ENCODE measurements around the gene ADPRH. TPM values are rescaled to one million over a fixed set of nuclear protein-coding genes. Genes with fewer than 3 reads are reported as not detected.

Gene ADPRH
- total RNA-seq, 1 donor from 2014 or later = 1.1 TPM

DNA sequence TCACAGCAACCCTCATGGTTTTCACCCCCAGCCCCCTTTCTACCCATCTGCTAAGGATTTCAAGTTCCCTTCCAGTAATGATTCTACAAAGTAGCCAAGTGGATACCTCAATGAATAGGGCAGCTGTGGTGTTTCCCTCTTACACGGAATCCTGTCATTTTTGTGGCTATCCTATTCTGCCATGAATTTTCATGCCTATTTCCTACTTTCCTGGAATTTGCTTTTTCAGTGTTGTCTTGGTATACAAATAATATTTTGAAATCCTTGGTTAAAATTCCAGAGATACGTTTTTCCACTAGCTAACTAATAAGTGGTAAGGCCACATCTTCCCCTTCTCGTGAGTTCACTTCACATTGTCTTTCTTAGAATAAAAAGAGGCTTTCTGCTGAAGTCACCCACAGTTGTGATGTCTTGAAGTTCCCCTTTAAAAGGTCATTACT is 7.5 kb downstream of the ADPRH start:
- H3K36me3 Mint-ChIP-seq (ENCODE audit: unreplicated experiment) = no peaks in the 10 kb centered on the region
- no peak for DNase-seq

DNA sequence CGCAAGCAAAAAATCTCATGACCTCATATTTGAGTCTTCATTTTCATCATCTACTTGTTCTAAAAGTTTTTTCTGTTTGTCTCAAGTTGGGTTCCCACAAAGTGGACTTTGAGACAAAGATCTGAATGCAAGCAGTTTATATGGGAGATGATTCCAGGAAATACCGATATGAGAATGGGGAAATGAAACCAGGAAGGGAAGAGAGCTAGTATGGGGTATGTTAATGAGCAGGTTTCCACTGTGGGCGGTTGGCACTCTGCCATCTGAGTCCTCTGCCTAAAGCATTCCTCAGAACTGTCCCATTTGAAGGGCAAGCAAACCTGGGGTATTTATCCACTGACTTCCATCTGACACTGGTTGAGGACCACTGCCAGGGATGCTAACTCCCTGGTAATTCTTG is 8.8 kb downstream of the ADPRH start:
- Mint-ChIP-seq H3K9me3 (ENCODE audit: unreplicated experiment) (no peaks in the 10 kb centered on the region), H3K27ac (ENCODE audit: unreplicated experiment) (no peak overlapping the region), H3K4me1 (ENCODE audit: low read depth, unreplicated experiment) (no peaks in the 10 kb centered on the region), H3K4me3 (ENCODE audit: unreplicated experiment) (no peak overlapping the region), H3K27me3 (ENCODE audit: unreplicated experiment) (no peaks in the 10 kb centered on the region), H3K36me3 (ENCODE audit: unreplicated experiment) (no peaks in the 10 kb centered on the region)
- TF ChIP-seq, protein P1, sequence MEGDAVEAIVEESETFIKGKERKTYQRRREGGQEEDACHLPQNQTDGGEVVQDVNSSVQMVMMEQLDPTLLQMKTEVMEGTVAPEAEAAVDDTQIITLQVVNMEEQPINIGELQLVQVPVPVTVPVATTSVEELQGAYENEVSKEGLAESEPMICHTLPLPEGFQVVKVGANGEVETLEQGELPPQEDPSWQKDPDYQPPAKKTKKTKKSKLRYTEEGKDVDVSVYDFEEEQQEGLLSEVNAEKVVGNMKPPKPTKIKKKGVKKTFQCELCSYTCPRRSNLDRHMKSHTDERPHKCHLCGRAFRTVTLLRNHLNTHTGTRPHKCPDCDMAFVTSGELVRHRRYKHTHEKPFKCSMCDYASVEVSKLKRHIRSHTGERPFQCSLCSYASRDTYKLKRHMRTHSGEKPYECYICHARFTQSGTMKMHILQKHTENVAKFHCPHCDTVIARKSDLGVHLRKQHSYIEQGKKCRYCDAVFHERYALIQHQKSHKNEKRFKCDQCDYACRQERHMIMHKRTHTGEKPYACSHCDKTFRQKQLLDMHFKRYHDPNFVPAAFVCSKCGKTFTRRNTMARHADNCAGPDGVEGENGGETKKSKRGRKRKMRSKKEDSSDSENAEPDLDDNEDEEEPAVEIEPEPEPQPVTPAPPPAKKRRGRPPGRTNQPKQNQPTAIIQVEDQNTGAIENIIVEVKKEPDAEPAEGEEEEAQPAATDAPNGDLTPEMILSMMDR (IDR thresholded peaks at IDR 0.05; ENCODE audit: partially characterized antibody, unreplicated experiment) = no peak
- no peak for DNase-seq

More for the DNA sequence above, 7.5 kb downstream of the ADPRH start:
- Mint-ChIP-seq H3K9me3 (ENCODE audit: unreplicated experiment) (no peaks in the 10 kb centered on the region), H3K27me3 (ENCODE audit: unreplicated experiment) (no peaks in the 10 kb centered on the region), H3K4me3 (ENCODE audit: unreplicated experiment) (no peak overlapping the region), H3K4me1 (ENCODE audit: low read depth, unreplicated experiment) (no peaks in the 10 kb centered on the region), H3K27ac (ENCODE audit: unreplicated experiment) (no peak overlapping the region)
- TF ChIP-seq, protein P1 (IDR thresholded peaks at IDR 0.05; ENCODE audit: partially characterized antibody, unreplicated experiment) = no peak

DNA sequence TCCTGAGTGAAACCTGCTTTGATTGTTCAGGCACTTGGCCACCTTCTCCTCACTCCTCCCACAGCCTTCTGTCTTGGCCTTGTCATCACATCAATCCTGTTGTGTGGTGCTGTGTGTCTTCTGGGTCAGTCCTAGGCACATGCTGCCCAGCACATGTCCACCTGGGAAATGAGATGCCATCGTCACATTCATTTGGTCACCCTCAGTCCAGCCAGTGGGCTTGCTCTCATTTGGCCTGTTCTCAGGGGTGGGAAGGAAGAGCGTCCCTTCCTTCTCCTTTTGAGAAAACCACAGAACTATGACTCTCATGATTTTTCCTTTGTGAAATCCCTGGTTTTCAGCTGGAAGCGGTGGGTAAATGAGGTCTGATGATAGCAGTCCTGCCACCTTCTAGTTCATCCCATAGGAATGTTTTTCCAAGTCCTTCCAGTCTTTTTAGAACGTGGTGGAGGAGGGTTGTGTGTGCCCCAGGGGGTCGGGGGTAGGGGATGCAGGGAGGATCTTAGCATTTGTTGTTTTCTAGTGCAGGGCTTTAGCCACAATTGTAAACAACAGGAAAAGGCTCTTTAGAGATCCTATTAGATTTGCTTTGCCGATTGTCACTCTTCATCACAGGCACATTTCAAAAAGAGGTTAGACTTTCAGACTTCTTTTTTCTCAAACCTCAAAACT is 9.9 kb downstream of the ADPRH start:
- no peak for DNase-seq
- no peak overlapping the region for H3K27ac Mint-ChIP-seq (ENCODE audit: unreplicated experiment)
- H3K4me1 Mint-ChIP-seq (ENCODE audit: low read depth, unreplicated experiment) = no peaks in the 10 kb centered on the region
- H3K9me3 Mint-ChIP-seq (ENCODE audit: unreplicated experiment) = no peaks in the 10 kb centered on the region
- no peaks in the 10 kb centered on the region for H3K36me3 Mint-ChIP-seq (ENCODE audit: unreplicated experiment)
- TF ChIP-seq, protein P1 (IDR thresholded peaks at IDR 0.05; ENCODE audit: partially characterized antibody, unreplicated experiment) = no peak
- no peak overlapping the region for H3K4me3 Mint-ChIP-seq (ENCODE audit: unreplicated experiment)
- H3K27me3 Mint-ChIP-seq (ENCODE audit: unreplicated experiment) = no peaks in the 10 kb centered on the region

DNA sequence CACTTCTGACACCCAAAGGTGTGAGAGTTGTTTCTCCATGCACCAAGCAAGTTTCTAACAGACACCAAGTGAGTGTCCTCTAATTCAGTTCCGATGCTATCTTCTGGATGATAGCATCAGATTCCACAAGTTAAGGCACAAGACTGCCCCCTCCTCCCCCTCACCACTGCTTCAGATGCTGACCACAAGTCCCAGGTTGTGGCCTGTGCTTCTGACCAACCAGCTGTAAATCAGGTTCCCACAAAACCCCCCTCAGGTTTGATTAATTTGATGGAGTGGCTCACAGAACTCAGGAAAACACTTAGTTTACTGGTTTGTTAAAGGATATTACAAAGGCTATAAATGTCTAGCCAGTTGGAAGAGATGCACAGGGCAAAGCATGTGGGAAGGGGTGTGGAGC is 11.4 kb downstream of the ADPRH start:
- Mint-ChIP-seq H3K9me3 (ENCODE audit: unreplicated experiment) (no peaks in the 10 kb centered on the region), H3K27me3 (ENCODE audit: unreplicated experiment) (no peaks in the 10 kb centered on the region), H3K36me3 (ENCODE audit: unreplicated experiment) (no peaks in the 10 kb centered on the region), H3K27ac (ENCODE audit: unreplicated experiment) (no peak overlapping the region), H3K4me3 (ENCODE audit: unreplicated experiment) (no peak overlapping the region), H3K4me1 (ENCODE audit: low read depth, unreplicated experiment) (no peaks in the 10 kb centered on the region)
- TF ChIP-seq, protein P1 (IDR thresholded peaks at IDR 0.05; ENCODE audit: partially characterized antibody, unreplicated experiment) = no peak
- no peak for DNase-seq

DNA sequence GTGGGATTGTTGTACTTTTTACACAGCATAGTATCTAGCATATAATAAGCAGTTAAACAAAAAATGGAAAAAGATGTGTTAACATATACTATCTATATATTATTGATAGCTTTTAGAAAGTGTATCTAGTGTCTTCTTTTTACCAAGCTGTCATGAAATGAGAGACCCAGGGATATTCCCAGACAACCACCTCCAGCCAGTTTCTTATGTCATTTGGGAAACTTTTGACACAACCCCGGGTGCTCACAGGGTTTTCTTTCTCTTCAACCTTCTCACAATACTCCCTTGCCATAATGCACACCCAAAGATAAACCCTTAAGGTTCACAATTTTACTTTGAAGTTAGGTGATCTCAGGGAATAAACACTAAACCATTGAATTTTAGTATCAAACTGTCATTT is 13.6 kb downstream of the ADPRH start:
- no peak for DNase-seq
- TF ChIP-seq, protein P1 (IDR thresholded peaks at IDR 0.05; ENCODE audit: partially characterized antibody, unreplicated experiment) = no peak
- H3K36me3 Mint-ChIP-seq (ENCODE audit: unreplicated experiment) = no peaks in the 10 kb centered on the region
- no peak overlapping the region for H3K27ac Mint-ChIP-seq (ENCODE audit: unreplicated experiment)
- H3K9me3 Mint-ChIP-seq (ENCODE audit: unreplicated experiment) = peaks cover 2% of the 10 kb centered on the region
- H3K4me1 Mint-ChIP-seq (ENCODE audit: low read depth, unreplicated experiment) = no peaks in the 10 kb centered on the region
- peaks cover 1% of the 10 kb centered on the region for H3K27me3 Mint-ChIP-seq (ENCODE audit: unreplicated experiment)
- no peak overlapping the region for H3K4me3 Mint-ChIP-seq (ENCODE audit: unreplicated experiment)

Measured in glutamatergic neuron (in vitro differentiated cells).